ENCODE data around the gene DLG2.

DLG2 gene

GRCh38 chr11:85098996-85099395, 528.1 kb downstream of the DLG2 start:
- no peaks in the 10 kb centered on the region for H3K9me3 ChIP-seq (ENCODE audit: severe bottlenecking)
- no peak for TF ChIP-seq CTCF (IDR thresholded peaks at IDR 0.05; ENCODE audit: low read depth, low read length)
- H3K27me3 ChIP-seq (ENCODE audit: insufficient read depth, low read depth, severe bottlenecking) = no peaks in the 10 kb centered on the region
- H3K27ac ChIP-seq = no peak overlapping the region
- no peak for DNase-seq
- no peak overlapping the region for H3K4me3 ChIP-seq (ENCODE audit: low read depth, low read length)
- no peaks in the 10 kb centered on the region for H3K36me3 ChIP-seq

DNA sequence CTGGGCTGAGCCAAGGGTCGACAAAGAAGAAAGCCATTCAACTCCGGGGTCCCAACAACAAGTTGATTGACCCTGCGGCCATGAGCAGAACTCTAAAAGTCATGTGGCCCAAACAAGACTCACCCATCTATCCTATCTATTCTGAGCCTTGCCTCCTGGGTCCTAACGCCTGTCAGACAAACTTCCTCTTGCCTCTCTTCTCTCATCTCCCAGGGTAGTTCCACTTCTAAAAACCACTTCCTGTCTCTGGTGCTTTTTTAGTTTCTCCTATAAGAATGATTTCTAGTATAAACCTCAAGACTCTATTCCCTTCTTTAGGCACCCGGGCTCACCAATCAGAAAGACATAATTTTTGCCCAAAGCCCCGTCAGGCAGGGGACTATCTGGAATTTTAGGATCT, 530.2 kb downstream of the DLG2 start:
- Histone ChIP-seq H3K9me3 (ENCODE audit: severe bottlenecking) (no peaks in the 10 kb centered on the region), H3K27ac (no peak overlapping the region), H3K36me3 (no peaks in the 10 kb centered on the region), H3K4me3 (ENCODE audit: low read depth, low read length) (no peak overlapping the region), H3K27me3 (ENCODE audit: insufficient read depth, low read depth, severe bottlenecking) (no peaks in the 10 kb centered on the region)
- no peak for DNase-seq
- no peak for TF ChIP-seq CTCF (IDR thresholded peaks at IDR 0.05; ENCODE audit: low read depth, low read length)

GRCh38 chr11:85095239-85095638, 531.9 kb downstream of the DLG2 start:
- no peak overlapping the region for H3K4me3 ChIP-seq (ENCODE audit: low read depth, low read length)
- TF ChIP-seq CTCF (IDR thresholded peaks at IDR 0.05; ENCODE audit: low read depth, low read length) = no peak
- no peaks in the 10 kb centered on the region for H3K9me3 ChIP-seq (ENCODE audit: severe bottlenecking)
- no peak overlapping the region for H3K27ac ChIP-seq
- no peak for DNase-seq
- H3K36me3 ChIP-seq = no peaks in the 10 kb centered on the region
- no peaks in the 10 kb centered on the region for H3K27me3 ChIP-seq (ENCODE audit: insufficient read depth, low read depth, severe bottlenecking)

DNA sequence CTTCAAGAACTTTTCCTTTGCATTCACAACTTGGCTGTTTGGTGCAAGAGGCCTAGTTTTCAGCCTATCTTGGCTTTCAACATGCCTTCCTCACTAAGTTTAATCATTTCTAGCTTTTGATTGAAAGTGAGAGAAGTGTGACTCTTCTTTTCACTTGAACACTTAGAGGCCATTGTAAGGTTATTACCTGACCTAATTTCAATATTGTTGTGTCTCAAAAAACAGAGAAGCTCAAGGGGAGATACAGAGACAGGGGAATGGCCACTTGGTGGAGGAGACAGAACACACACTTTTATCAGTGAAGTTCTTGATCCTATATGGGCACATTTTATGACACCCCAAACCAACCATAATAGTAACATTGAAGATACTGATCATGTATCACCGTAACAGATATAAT, 532.3 kb downstream of the DLG2 start:
- no peak for DNase-seq
- Histone ChIP-seq H3K27me3 (ENCODE audit: insufficient read depth, low read depth, severe bottlenecking) (no peaks in the 10 kb centered on the region), H3K27ac (no peak overlapping the region), H3K36me3 (no peaks in the 10 kb centered on the region), H3K4me3 (ENCODE audit: low read depth, low read length) (no peak overlapping the region), H3K9me3 (ENCODE audit: severe bottlenecking) (no peaks in the 10 kb centered on the region)
- no peak for TF ChIP-seq CTCF (IDR thresholded peaks at IDR 0.05; ENCODE audit: low read depth, low read length)

- Histone ChIP-seq H3K27me3 (ENCODE audit: insufficient read depth, low read depth, severe bottlenecking) (no peaks in the 10 kb centered on the region), H3K9me3 (ENCODE audit: severe bottlenecking) (no peaks in the 10 kb centered on the region), H3K27ac (no peak overlapping the region), H3K4me3 (ENCODE audit: low read depth, low read length) (no peak overlapping the region), H3K36me3 (no peaks in the 10 kb centered on the region)
- no peak for TF ChIP-seq CTCF (IDR thresholded peaks at IDR 0.05; ENCODE audit: low read depth, low read length)
- no peak for DNase-seq
Measured at GRCh38 chr11:85089654-85090053, 537.5 kb downstream of the DLG2 start.

DNA sequence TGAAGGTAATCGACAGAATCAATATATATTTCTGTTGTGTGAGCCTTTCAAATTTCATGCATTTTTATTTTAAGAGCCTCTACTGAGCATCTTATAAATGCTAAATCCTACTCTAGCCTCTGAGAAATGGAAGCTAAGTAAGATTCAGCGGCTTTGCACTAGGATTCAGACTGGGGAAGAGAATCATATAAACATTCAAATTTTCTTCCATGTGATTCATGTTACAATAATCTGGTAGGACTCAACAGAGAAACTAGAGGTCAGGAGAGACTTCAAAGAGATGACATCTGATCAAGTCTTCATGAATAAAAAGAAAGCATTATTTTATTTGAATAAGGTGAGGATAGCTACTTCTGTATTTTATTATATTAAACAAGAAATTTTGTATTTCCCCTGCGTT, 538.9 kb downstream of the DLG2 start:
- Histone ChIP-seq H3K36me3 (no peaks in the 10 kb centered on the region), H3K9me3 (ENCODE audit: severe bottlenecking) (no peaks in the 10 kb centered on the region), H3K27ac (no peak overlapping the region), H3K27me3 (ENCODE audit: insufficient read depth, low read depth, severe bottlenecking) (no peaks in the 10 kb centered on the region), H3K4me3 (ENCODE audit: low read depth, low read length) (no peak overlapping the region)
- TF ChIP-seq CTCF (IDR thresholded peaks at IDR 0.05; ENCODE audit: low read depth, low read length) = no peak
- no peak for DNase-seq

All from WERI-Rb-1 (cell line).